GM18526 (cell line): ENCODE data around the gene STAG1.

Experiments
- POLR2A ChIP-seq: IDR thresholded peaks from 3 replicates; pipeline ENCODE4 v1.6.1; 2011; ENCODE audit not compliant: insufficient read length; ENCODE audit errors: extremely low read depth

STAG1 gene

GRCh38 chr3:136714020-136714419, 38.2 kb downstream of the STAG1 start:
- TF ChIP-seq POLR2A: no peak

DNA sequence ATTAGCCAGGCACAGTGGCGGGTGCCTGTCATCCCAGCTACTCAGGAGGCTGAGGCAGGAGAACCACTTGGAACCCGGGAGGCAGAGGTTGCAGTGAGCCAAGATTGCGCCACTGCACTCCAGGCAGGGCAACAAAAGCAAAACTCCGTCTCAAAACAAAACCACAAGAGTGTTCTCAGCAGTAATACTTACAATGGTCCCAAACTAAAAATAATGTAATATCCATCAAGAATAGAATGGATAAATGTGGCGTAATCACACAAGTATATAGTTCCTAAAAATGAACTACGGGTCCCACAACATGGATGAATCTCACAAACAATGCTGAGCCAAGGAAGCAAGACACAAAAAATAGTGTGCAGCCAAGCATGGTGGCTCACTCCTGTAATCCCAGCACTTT, 39.2 kb downstream of the STAG1 start:
- TF ChIP-seq POLR2A: no peak

DNA sequence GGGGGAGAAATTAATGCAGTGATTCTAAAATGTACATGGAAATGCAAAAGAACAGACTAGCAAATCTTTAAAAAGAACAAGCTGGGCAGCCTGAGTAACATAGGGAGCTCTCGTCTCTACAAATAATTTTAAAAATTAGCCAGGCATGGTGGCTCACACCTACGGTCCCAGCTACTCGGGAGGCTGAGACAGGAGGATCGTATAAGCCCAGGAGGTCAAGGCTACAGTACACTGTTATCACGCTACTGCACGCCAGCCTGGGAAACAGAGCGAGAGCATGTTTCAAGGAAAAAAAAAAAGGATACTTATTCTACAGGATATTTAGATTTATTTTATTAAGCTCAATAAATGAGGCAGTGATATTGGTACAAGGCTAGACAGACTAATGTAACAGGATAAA, 40.9 kb downstream of the STAG1 start:
- no peak for TF ChIP-seq POLR2A

DNA sequence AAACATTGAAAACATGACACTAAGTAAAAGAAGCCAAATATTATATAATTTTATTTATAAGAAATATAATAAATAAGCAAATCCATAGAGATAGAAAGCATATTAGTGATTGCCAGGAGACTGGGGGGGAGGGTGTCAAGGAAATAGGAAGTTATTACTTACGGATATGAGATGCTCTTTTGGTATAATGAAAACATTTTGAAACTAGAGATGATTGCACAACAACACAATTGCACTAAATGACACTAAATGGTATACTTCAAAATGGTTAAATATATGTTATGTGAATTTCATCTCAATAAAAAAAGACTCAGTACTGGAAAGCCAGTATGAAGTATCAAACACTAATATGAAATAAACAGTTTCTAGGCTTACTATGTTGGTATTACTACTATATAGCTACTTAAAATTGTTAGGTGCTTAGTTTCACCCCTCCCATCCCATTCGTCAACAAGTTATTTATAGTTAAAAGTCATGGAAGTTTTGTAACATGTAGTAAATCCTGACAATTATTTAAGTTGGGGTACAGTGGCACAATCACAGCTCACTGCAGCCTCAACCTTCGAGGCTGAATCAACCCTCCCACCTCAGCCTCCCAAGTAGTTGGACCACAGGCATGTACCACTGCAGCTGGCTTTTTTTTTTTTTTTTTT, 43.7 kb downstream of the STAG1 start:
- TF ChIP-seq POLR2A: no peak

DNA sequence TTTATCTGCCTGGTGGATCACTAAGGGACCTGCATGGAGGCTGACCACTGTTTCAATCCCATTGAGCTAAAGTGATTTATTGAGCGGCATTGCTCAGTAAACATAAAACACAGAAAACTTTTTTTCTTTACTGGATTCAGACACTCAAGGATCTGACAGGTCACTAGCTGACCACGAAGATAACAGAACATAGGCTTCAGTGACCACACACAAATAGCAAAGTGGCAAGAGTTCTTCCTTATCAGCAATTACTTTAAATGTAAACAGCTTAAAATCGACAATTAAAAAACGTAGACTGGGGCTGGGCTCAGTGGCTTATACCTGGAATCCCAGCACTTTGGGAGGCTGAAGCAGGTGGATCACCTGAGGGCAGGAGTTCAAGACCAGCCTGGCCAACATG, 48.7 kb downstream of the STAG1 start:
- TF ChIP-seq POLR2A: no peak

DNA sequence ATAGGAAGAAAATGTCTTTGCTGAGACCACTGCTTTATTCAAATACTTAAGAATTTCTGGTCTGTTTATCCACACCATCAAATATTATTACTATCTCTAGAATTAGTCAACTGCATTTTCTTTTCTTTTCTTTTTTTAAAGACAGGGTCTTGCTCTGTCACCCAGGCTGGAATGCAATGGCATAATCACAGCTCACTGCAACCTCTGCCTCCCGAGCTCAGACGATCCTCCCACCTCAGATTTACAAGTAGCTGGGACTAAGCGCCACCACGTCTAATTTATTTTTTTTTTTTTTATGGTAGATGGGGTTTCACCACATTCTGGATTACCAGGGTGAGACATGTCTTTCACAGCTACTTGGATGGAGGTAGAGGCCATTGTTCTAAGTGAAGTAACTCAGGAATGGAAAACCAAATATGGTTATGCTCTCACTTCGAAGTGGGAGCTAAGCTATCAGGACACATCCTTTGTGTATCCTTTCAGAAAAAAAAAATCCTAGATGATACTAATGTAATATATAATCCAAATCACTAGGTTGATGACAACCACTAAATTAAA, 52.8 kb downstream of the STAG1 start:
- no peak for TF ChIP-seq POLR2A

GRCh38 chr3:136698361-136698760, 53.8 kb downstream of the STAG1 start:
- no peak for TF ChIP-seq POLR2A

GRCh38 chr3:136696797-136697196, 55.4 kb downstream of the STAG1 start:
- no peak for TF ChIP-seq POLR2A

- no peak for TF ChIP-seq POLR2A
Observed at GRCh38 chr3:136694321-136694720, 57.9 kb downstream of the STAG1 start.

- TF ChIP-seq POLR2A: no peak
Observed at GRCh38 chr3:136690599-136690998, 61.6 kb downstream of the STAG1 start.

DNA sequence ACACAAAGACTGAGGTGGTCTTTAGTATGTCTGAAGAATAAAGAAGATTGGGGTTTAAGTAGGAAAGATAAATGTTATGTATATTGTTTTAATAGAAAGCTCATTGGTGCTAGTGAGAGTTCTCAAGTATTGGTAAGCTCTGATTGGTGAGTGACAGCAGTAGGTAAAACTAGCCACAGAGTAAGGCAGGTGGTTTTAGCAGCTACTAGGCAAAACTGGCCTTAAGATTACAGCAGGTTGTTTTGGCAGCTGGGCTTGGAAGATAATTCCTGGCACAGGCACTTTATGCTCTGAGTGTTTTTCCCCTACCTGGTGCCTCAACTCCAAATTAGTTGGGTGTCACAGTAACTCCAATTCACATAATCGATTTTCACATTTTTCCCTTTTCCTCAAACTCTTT, 66.3 kb downstream of the STAG1 start:
- TF ChIP-seq POLR2A: no peak

DNA sequence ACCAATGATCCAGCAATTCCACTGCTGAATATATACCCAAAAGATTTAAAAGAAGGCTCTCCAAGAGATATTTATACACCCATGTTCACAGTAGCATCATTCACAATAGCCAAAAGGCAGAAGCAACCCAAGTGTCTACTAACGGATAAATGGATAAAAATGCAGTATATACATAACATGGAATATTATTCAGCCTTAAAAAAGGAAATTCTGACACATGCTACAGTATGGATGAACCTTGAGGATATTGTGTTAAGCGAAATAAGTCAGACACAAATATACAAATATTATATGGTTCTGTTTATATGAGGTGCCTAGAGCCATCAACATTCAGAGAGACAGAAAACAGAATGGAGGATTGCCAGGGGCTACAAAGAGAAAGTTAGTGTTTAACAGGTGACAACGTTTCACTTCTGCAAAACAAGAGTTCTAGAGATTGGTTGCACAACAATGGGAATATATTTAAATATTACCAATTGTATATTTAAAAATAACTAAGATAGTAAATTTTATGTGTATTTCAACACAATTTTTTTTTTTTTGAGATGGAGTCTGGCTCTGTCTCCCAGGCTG, 69.4 kb downstream of the STAG1 start:
- no peak for TF ChIP-seq POLR2A

GRCh38 chr3:136678981-136679380, 73.2 kb downstream of the STAG1 start:
- TF ChIP-seq POLR2A: no peak

GRCh38 chr3:136676009-136676408, 76.2 kb downstream of the STAG1 start:
- no peak for TF ChIP-seq POLR2A

- no peak for TF ChIP-seq POLR2A
Observed at GRCh38 chr3:136675150-136675858, 76.9 kb downstream of the STAG1 start.

GRCh38 chr3:136672457-136672856, 79.7 kb downstream of the STAG1 start:
- TF ChIP-seq POLR2A: no peak

- TF ChIP-seq POLR2A: no peak
Observed at GRCh38 chr3:136671921-136672320, 80.3 kb downstream of the STAG1 start.

GRCh38 chr3:136670166-136670565, 82.0 kb downstream of the STAG1 start:
- no peak for TF ChIP-seq POLR2A
